HEK293 (cell line): Measurements from ENCODE around the gene MAP9.
"Not testable (repeated sequence)": the region's sequence is repeated elsewhere in the genome, so short reads cannot be mapped to it uniquely, and the experiment has no call there.

Source experiments
- CTCF ChIA-PET: fragments of 350-600 bp; formaldehyde crosslinking; extraction: SDS; loops from one replicate; lab custom pipeline; 2021; ENCODE audit warnings: antibody characterized with exemption; lab: Yijun Ruan, JAX
- POLR2A ChIA-PET: fragments of 300-600 bp; formaldehyde crosslinking; extraction: SDS; loops from one replicate; lab custom pipeline; 2020; ENCODE audit warnings: antibody characterized with exemption, inconsistent platforms; lab: Yijun Ruan, JAX
- H3K27ac ChIP-seq: fragments of 200-500 bp; sonication (Bioruptor generic); 2 replicates; pipeline ENCODE4 v1.5.1; 2014; ENCODE audit warnings: low read depth, low read length, control low read depth, inconsistent platforms; ENCODE audit errors: extremely low read depth
- H3K36me3 ChIP-seq, 2 experiments: fragments of 200-500 bp in 1 of 2; sonication (Bioruptor generic) in 1 of 2; 1 replicate in 1 of 2; 2 replicates in 1 of 2; pipeline ENCODE4 v1.5.1; 2014 to 2017; ENCODE audit warnings: inconsistent platforms in 2 of 2, low read length in 2 of 2; ENCODE audit not compliant: control insufficient read depth in 2 of 2, insufficient read depth in 1 of 2
- H3K4me1 ChIP-seq: fragments of 200-500 bp; sonication (Bioruptor generic); 2 replicates; pipeline ENCODE4 v1.5.1; 2014; ENCODE audit warnings: mild to moderate bottlenecking, low read length, inconsistent platforms; ENCODE audit not compliant: control insufficient read depth, insufficient read depth
- H3K4me3 ChIP-seq: 2 replicates; pipeline ENCODE4 v1.5.1; 2011; ENCODE audit warnings: low read depth, mild to moderate bottlenecking, control low read depth, low read length, moderate library complexity
- H3K9me3 ChIP-seq: fragments of 200-500 bp; sonication (Bioruptor generic); 2 replicates; pipeline ENCODE4 v1.5.1; 2014; ENCODE audit warnings: low read depth, low read length, inconsistent platforms; ENCODE audit not compliant: control insufficient read depth, insufficient read depth
- HOXC10 ChIP-seq: sonication (generic); formaldehyde crosslinking; IDR thresholded peaks from 2 replicates; pipeline ENCODE4 v1.8.1; 2023; ENCODE audit warnings: mild to moderate bottlenecking, missing genetic modification reagents
- OVOL3 ChIP-seq: fragments of 450-650 bp; formaldehyde crosslinking; IDR thresholded peaks from 2 replicates; pipeline ENCODE4 v1.5.1; 2016; ENCODE audit warnings: missing biosample characterization, missing genetic modification characterization
- YY1 ChIP-seq: fragments of 450-650 bp; formaldehyde crosslinking; IDR thresholded peaks from 2 replicates; pipeline ENCODE4 v1.5.1; 2018; ENCODE audit warnings: missing biosample characterization, missing genetic modification characterization
- ZFHX2 ChIP-seq: fragments of 450-650 bp; formaldehyde crosslinking; conservative IDR thresholded peaks from 2 replicates; pipeline ENCODE4 v1.5.1; 2016; ENCODE audit warnings: missing biosample characterization, missing genetic modification characterization
- ZNF114 ChIP-seq: fragments of 450-650 bp; formaldehyde crosslinking; IDR thresholded peaks from 2 replicates; pipeline ENCODE4 v1.5.0; 2017; ENCODE audit warnings: missing biosample characterization, missing genetic modification characterization
- ZNF2 ChIP-seq: fragments of 450-650 bp; formaldehyde crosslinking; IDR thresholded peaks from 2 replicates; pipeline ENCODE4 v1.5.1; 2016; ENCODE audit warnings: missing biosample characterization, missing genetic modification characterization
- ZNF23 ChIP-seq: fragments of 450-650 bp; formaldehyde crosslinking; IDR thresholded peaks from 2 replicates; pipeline ENCODE4 v1.5.1; 2016; ENCODE audit warnings: missing biosample characterization, missing genetic modification characterization, borderline replicate concordance
- ZNF248 ChIP-seq: fragments of 450-650 bp; formaldehyde crosslinking; IDR thresholded peaks from 2 replicates; pipeline ENCODE4 v1.5.1; 2017; ENCODE audit warnings: missing biosample characterization, missing genetic modification characterization
- ZNF274 ChIP-seq, 2 experiments: fragments of 200-500 bp in 1 of 2; fragments of 450-650 bp in 1 of 2; sonication (Bioruptor generic) in 1 of 2; formaldehyde crosslinking in 1 of 2; IDR thresholded peaks; 2 replicates each; pipeline versions ENCODE4 v1.5.1 to v1.6.1; 2014 to 2016; ENCODE audit warnings: borderline replicate concordance in 1 of 2, inconsistent platforms in 1 of 2, low read length in 1 of 2, missing biosample characterization in 1 of 2, missing genetic modification characterization in 1 of 2
- ZNF324 ChIP-seq: fragments of 450-650 bp; formaldehyde crosslinking; IDR thresholded peaks from 2 replicates; pipeline ENCODE4 v1.5.1; 2016; ENCODE audit warnings: missing biosample characterization, missing genetic modification characterization
- ZNF404 ChIP-seq: fragments of 450-650 bp; formaldehyde crosslinking; IDR thresholded peaks from 2 replicates; pipeline ENCODE4 v1.5.1; 2017; ENCODE audit warnings: missing biosample characterization, missing genetic modification characterization
- ZNF423 ChIP-seq: fragments of 450-650 bp; formaldehyde crosslinking; IDR thresholded peaks from 2 replicates; pipeline ENCODE4 v1.5.1; 2016; ENCODE audit warnings: missing biosample characterization, missing genetic modification characterization
- ZNF473 ChIP-seq: fragments of 450-650 bp; formaldehyde crosslinking; IDR thresholded peaks from 2 replicates; pipeline ENCODE4 v1.5.1; 2017; ENCODE audit warnings: missing biosample characterization, missing genetic modification characterization
- ZNF521 ChIP-seq: fragments of 450-650 bp; formaldehyde crosslinking; IDR thresholded peaks from 2 replicates; pipeline ENCODE4 v1.5.1; 2017; ENCODE audit warnings: missing biosample characterization, mild to moderate bottlenecking, missing genetic modification characterization
- ZNF548 ChIP-seq: fragments of 450-650 bp; formaldehyde crosslinking; IDR thresholded peaks from 2 replicates; pipeline ENCODE4 v1.5.1; 2016; ENCODE audit warnings: missing biosample characterization, missing genetic modification characterization
- ZNF792 ChIP-seq: fragments of 450-650 bp; formaldehyde crosslinking; IDR thresholded peaks from 2 replicates; pipeline ENCODE4 v1.5.1; 2016; ENCODE audit warnings: missing biosample characterization, missing genetic modification characterization
- TF ChIP-seq, protein P1 (sequence below): fragments of 450-650 bp; formaldehyde crosslinking; IDR thresholded peaks from 2 replicates; pipeline ENCODE4 v1.5.1; 2016; ENCODE audit warnings: missing biosample characterization, missing genetic modification characterization
- TF ChIP-seq, protein P2 (sequence below): fragments of 450-650 bp; formaldehyde crosslinking; IDR thresholded peaks from 2 replicates; pipeline ENCODE4 v1.5.1; 2016; ENCODE audit warnings: missing biosample characterization, missing genetic modification characterization
- TF ChIP-seq, protein P3 (sequence below): fragments of 450-650 bp; formaldehyde crosslinking; IDR thresholded peaks from 2 replicates; pipeline ENCODE4 v1.5.1; 2016; ENCODE audit warnings: missing biosample characterization, missing genetic modification characterization
- TF ChIP-seq, protein P4 (sequence below): fragments of 450-650 bp; formaldehyde crosslinking; IDR thresholded peaks from 2 replicates; pipeline ENCODE4 v1.5.1; 2016; ENCODE audit warnings: missing biosample characterization, missing genetic modification characterization
- TF ChIP-seq, protein P5 (sequence below): fragments of 450-650 bp; formaldehyde crosslinking; IDR thresholded peaks from 2 replicates; pipeline ENCODE4 v1.5.1; 2016; ENCODE audit warnings: missing biosample characterization, missing genetic modification characterization

The MAP9 gene

DNA sequence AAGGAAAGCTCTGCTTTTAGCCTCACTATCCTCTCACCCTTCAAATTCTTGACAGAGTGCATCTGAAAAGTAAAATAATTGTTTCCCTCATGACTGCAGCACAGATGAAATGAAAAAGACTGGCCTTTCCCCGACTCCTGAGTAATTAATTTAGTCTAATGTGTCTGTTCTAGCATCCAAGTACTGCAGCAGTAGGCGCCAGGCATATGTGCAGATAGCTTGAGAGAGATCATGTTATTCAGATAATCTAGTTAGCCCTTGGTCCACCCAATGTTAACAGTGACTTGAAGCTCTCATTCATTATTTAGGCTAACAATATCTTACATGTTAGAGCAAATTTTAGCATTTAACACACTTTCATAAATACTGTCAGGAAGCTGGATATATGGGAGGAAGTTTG lies 54.0 kb downstream of the MAP9 start (continued):
- no peak for TF ChIP-seq HOXC10
- no peak for TF ChIP-seq ZNF404

DNA sequence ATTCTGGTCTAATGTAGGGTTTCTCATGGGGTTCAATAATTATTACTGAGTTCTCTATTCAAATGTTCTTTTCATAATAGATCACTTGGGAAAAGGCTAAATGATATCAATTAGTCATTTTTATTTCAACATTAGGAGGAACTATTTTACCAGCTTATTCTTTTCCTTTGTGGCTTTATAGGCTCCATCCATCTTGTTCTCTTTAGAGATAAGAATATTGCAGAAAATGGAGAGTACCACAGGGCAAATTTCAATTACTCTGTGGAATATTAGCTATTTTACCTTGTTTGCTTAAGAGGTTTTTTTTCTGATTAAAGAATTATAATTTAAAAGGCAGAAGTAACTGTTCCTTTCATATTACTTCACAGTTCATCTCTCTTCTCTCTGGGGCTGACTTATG lies 55.8 kb downstream of the MAP9 start:
- CTCF ChIA-PET, result no interaction called here
- Histone ChIP-seq H3K4me3 (no peak overlapping the region), H3K4me1 (no peaks in the 10 kb centered on the region), H3K27ac (no peak overlapping the region), H3K9me3 (no peaks in the 10 kb centered on the region), H3K36me3 (no peaks in the 10 kb centered on the region)
- POLR2A ChIA-PET, result no interaction called here
- no peak for TF ChIP-seq ZNF2 (tag by site-specific recombination)

DNA sequence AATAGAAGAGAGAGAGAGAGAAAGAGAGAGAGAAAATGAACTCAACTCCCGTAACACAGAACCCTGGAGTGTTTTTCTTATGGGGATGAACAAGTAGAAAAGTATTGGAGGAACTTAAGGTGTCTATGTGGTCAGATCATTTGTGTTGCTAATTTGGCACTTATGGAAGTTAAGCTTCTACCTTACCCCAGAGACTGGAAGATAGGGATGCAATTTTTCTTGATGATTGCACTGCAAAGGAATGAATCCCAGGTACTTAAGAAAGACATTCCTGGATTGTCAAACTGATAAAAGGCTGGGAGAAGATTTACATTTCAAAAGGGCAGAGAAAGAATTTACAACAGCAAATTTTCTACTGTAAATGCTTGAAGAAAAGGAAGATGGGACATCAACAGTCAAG lies 57.2 kb downstream of the MAP9 start:
- no peaks in the 10 kb centered on the region for H3K36me3 ChIP-seq
- no peaks in the 10 kb centered on the region for H3K4me1 ChIP-seq
- no peak overlapping the region for H3K27ac ChIP-seq
- no peak overlapping the region for H3K4me3 ChIP-seq
- H3K9me3 ChIP-seq, result no peaks in the 10 kb centered on the region
- ChIA-PET CTCF (interaction anchor here (1.2 kb wide), 1 partner anchor 294 kb away, joined by 4 read pairs; no protein-coding TSS in a partner anchor), POLR2A (no interaction called here)
- TF ChIP-seq ZNF423 (no peak), ZNF473 (tag by site-specific recombination) (no peak), ZFHX2 (tag by site-specific recombination) (no peak), ZNF521 (tag by site-specific recombination) (no peak), ZNF548 (tag by site-specific recombination) (no peak), ZNF23 (tag by site-specific recombination) (no peak), ZNF792 (tag by site-specific recombination) (no peak), ZNF248 (tag by site-specific recombination) (no peak), ZNF114 (tag by site-specific recombination) (no peak), ZNF324 (tag by site-specific recombination) (no peak)
- TF ChIP-seq, protein P1, sequence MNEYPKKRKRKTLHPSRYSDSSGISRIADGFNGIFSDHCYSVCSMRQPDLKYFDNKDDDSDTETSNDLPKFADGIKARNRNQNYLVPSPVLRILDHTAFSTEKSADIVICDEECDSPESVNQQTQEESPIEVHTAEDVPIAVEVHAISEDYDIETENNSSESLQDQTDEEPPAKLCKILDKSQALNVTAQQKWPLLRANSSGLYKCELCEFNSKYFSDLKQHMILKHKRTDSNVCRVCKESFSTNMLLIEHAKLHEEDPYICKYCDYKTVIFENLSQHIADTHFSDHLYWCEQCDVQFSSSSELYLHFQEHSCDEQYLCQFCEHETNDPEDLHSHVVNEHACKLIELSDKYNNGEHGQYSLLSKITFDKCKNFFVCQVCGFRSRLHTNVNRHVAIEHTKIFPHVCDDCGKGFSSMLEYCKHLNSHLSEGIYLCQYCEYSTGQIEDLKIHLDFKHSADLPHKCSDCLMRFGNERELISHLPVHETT, result no peak

DNA sequence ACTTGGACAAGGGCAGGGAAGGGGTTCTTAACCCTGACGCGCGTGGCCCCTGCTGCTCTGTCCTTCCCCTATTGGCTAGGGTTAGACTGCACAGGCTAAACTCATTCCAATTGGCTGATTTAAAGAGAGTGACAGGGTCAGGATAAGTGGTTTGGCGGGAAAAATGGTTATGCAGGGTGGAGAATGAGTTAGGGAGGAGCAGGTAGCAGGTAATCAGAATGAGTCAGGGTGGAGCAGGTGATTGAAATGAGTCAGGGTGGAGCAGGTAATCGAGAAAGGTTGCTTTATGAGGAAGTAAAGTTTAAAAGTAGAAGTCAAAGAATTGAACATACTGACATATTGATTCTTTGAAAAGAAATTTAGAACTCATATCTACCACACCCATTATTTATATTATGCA lies 64.7 kb downstream of the MAP9 start:
- H3K4me3 ChIP-seq, H3K9me3 ChIP-seq, CTCF ChIA-PET, POLR2A ChIA-PET, H3K4me1 ChIP-seq, H3K36me3 ChIP-seq, H3K27ac ChIP-seq: not testable (repeated sequence)

DNA sequence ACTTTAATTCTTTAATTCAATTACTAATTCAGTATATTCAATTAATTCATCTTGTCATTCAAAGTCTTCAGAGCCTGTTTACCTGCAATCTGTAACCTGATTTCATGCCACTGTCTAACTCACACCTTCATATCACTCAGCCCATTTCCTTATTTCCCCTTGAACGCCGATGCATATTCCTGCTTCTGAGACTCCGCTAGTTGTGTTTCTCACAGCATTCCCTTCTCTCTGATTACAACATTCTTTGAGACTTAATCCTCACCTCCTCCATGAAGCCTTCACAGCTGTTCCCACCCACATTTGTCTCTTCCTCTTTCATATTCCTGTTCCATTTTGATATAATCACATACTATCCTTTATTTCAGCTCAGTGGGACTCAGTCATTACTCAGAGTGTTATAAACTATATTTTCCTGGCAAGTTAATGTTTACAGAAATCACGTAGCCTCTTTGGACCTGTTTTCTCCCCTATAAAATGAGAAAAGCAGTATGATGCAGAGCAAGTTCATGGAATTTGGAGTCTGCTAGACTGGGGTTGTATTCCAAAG lies 69.0 kb downstream of the MAP9 start:
- CTCF ChIA-PET, result no interaction called here
- Histone ChIP-seq H3K4me3 (no peak overlapping the region), H3K9me3 (no peaks in the 10 kb centered on the region), H3K36me3 (no peaks in the 10 kb centered on the region), H3K27ac (no peak overlapping the region), H3K4me1 (no peaks in the 10 kb centered on the region)
- POLR2A ChIA-PET, result no interaction called here
- TF ChIP-seq OVOL3 (tag by site-specific recombination) (no peak), YY1 (tag by site-specific recombination) (no peak), ZNF324 (tag by site-specific recombination) (no peak), ZNF274 (IDR thresholded peaks at IDR 0.05; ENCODE audit: low read length) (no peak), ZNF274 (tag by site-specific recombination; IDR thresholded peaks at IDR 0.05; ENCODE audit: borderline replicate concordance) (no peak)
- TF ChIP-seq, protein P2, sequence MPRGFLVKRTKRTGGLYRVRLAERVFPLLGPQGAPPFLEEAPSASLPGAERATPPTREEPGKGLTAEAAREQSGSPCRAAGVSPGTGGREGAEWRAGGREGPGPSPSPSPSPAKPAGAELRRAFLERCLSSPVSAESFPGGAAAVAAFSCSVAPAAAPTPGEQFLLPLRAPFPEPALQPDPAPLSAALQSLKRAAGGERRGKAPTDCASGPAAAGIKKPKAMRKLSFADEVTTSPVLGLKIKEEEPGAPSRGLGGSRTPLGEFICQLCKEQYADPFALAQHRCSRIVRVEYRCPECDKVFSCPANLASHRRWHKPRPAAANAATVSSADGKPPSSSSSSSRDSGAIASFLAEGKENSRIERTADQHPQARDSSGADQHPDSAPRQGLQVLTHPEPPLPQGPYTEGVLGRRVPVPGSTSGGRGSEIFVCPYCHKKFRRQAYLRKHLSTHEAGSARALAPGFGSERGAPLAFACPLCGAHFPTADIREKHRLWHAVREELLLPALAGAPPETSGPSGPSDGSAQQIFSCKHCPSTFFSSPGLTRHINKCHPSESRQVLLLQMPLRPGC, result no peak
- TF ChIP-seq, protein P3, sequence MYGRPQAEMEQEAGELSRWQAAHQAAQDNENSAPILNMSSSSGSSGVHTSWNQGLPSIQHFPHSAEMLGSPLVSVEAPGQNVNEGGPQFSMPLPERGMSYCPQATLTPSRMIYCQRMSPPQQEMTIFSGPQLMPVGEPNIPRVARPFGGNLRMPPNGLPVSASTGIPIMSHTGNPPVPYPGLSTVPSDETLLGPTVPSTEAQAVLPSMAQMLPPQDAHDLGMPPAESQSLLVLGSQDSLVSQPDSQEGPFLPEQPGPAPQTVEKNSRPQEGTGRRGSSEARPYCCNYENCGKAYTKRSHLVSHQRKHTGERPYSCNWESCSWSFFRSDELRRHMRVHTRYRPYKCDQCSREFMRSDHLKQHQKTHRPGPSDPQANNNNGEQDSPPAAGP (tag by site-specific recombination), result no peak
- TF ChIP-seq, protein P4, sequence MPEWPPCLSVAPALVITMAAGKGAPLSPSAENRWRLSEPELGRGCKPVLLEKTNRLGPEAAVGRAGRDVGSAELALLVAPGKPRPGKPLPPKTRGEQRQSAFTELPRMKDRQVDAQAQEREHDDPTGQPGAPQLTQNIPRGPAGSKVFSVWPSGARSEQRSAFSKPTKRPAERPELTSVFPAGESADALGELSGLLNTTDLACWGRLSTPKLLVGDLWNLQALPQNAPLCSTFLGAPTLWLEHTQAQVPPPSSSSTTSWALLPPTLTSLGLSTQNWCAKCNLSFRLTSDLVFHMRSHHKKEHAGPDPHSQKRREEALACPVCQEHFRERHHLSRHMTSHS (tag by site-specific recombination), result no peak
- TF ChIP-seq, protein P5, sequence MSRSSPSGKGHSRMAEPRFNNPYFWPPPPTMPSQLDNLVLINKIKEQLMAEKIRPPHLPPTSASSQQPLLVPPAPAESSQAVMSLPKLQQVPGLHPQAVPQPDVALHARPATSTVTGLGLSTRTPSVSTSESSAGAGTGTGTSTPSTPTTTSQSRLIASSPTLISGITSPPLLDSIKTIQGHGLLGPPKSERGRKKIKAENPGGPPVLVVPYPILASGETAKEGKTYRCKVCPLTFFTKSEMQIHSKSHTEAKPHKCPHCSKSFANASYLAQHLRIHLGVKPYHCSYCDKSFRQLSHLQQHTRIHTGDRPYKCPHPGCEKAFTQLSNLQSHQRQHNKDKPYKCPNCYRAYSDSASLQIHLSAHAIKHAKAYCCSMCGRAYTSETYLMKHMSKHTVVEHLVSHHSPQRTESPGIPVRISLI (tag by site-specific recombination), result no peak
